B cell (primary cell): ENCODE data around the gene MACO1. TPM values are rescaled to one million over a fixed set of nuclear protein-coding genes. Genes with fewer than 3 reads are reported as not detected.

Source experiments
- ATAC-seq: fragments of 200-7000 bp; cut with Tn5 transposase; one replicate; pipeline ENCODE4 v1.10.0; 2021; ENCODE audit warnings: low read depth, mild to moderate bottlenecking, moderate number of reproducible peaks, moderate library complexity
- CTCF ChIA-PET: fragments of 350-600 bp; sonication (Branson Sonifier 250); formaldehyde crosslinking; loops from one replicate; lab custom pipeline; 2021; ENCODE audit warnings: antibody characterized with exemption, inconsistent platforms; lab: Charles Lee
- POLR2A ChIA-PET: fragments of 350-600 bp; sonication (Branson Sonifier 250); formaldehyde crosslinking; loops from one replicate; lab custom pipeline; 2021; ENCODE audit warnings: antibody characterized with exemption; lab: Charles Lee
- DNase-seq: peaks from one replicate; pipeline ENCODE4 v3.0.0; 2013
- H2AFZ ChIP-seq: 2 replicates; pipeline ENCODE4 v1.6.1; 2012; ENCODE audit warnings: mild to moderate bottlenecking, low read depth, low read length; ENCODE audit not compliant: insufficient read depth, poor library complexity, severe bottlenecking
- H3K27ac ChIP-seq, 2 donors: 1 replicate in 1 of 2; 2 replicates in 1 of 2; pipeline ENCODE4 v1.5.1; 2012 to 2013; ENCODE audit warnings: low read length in 2 of 2, mild to moderate bottlenecking in 2 of 2, moderate library complexity in 1 of 2
- H3K27me3 ChIP-seq, 4 experiments: fragments of 200-600 bp in 1 of 4; sonication (generic) in 1 of 4; replicated peaks in 1 of 4; 1 replicate in 2 of 4; 2 replicates in 2 of 4; pipeline versions ENCODE4 v1.6.1 to v1.7.0; 2013 to 2016; ENCODE audit warnings: low read length in 3 of 4, mild to moderate bottlenecking in 2 of 4, mixed read lengths in 1 of 4, moderate library complexity in 1 of 4; ENCODE audit not compliant: insufficient read depth in 4 of 4, control insufficient read depth in 3 of 4; ENCODE audit errors: control extremely low read depth in 1 of 4
- H3K36me3 ChIP-seq, 2 experiments: replicated peaks in 1 of 2; 1 replicate in 1 of 2; 2 replicates in 1 of 2; pipeline versions ENCODE4 v1.6.1 to v1.7.1; 2013; ENCODE audit warnings: low read length in 1 of 2; ENCODE audit not compliant: insufficient read depth in 2 of 2, control insufficient read depth in 1 of 2; ENCODE audit errors: control extremely low read depth in 1 of 2, extremely low read depth in 1 of 2
- H3K4me1 ChIP-seq, 2 donors: fragments of 200-600 bp in 1 of 2; sonication (generic) in 1 of 2; 1 replicate in 1 of 2; 2 replicates in 1 of 2; pipeline versions ENCODE4 v1.5.1 to v1.6.1; 2013 to 2017; ENCODE audit warnings: low read length in 2 of 2; ENCODE audit not compliant: control insufficient read depth in 2 of 2, insufficient read depth in 2 of 2
- H3K4me2 ChIP-seq: replicated peaks from 2 replicates; pipeline ENCODE3; 2012; ENCODE audit warnings: mild to moderate bottlenecking, low read depth, low read length; ENCODE audit not compliant: poor library complexity, severe bottlenecking
- H3K4me3 ChIP-seq, 5 experiments: fragments of 200-600 bp in 1 of 5; sonication (generic) in 1 of 5; 1 replicate in 3 of 5; 2 replicates in 2 of 5; pipeline versions ENCODE4 v1.5.1 to v1.7.0; 2011 to 2016; ENCODE audit warnings: low read length in 4 of 5, mild to moderate bottlenecking in 4 of 5, low read depth in 2 of 5, control low read depth in 1 of 5, moderate library complexity in 1 of 5; ENCODE audit not compliant: insufficient read depth in 1 of 5; ENCODE audit errors: control extremely low read depth in 1 of 5, extremely low read depth in 1 of 5
- H3K79me2 ChIP-seq: fragments of 200-600 bp; sonication (generic); one replicate; pipeline ENCODE4 v1.6.0; 2016; ENCODE audit warnings: low read length; ENCODE audit not compliant: control insufficient read depth, insufficient read depth
- H3K9ac ChIP-seq: fragments of 200-600 bp; sonication (generic); 2 replicates; pipeline ENCODE4 v1.6.1; 2017; ENCODE audit warnings: mild to moderate bottlenecking, low read length, moderate library complexity
- H3K9me3 ChIP-seq, 3 donors: one replicate each; pipeline versions ENCODE4 v1.6.1 to v1.7.1; 2013; ENCODE audit warnings: low read length in 2 of 3; ENCODE audit not compliant: control insufficient read depth in 2 of 3, insufficient read depth in 1 of 3; ENCODE audit errors: control extremely low read depth in 1 of 3
- H4K20me1 ChIP-seq: 2 replicates; pipeline ENCODE4 v1.6.0; 2012; ENCODE audit warnings: mild to moderate bottlenecking, low read length; ENCODE audit not compliant: insufficient read depth, control insufficient read depth, poor library complexity, severe bottlenecking
- H3K27ac Mint-ChIP-seq: one replicate; pipeline ENCODE4 v1.8.0; 2021; ENCODE audit warnings: mixed read lengths
- H3K27me3 Mint-ChIP-seq: one replicate; pipeline ENCODE4 v1.8.0; 2021; ENCODE audit warnings: mixed read lengths
- H3K4me1 Mint-ChIP-seq: one replicate; pipeline ENCODE4 v1.8.0; 2021; ENCODE audit warnings: mixed read lengths
- H3K4me3 Mint-ChIP-seq: one replicate; pipeline ENCODE4 v1.8.0; 2021; ENCODE audit warnings: mixed read lengths
- H3K9me3 Mint-ChIP-seq: one replicate; pipeline ENCODE4 v1.8.0; 2022; ENCODE audit warnings: mixed read lengths; ENCODE audit not compliant: insufficient read depth
- CTCF ChIP-seq: fragments of 200-600 bp; IDR thresholded peaks from one replicate; pipeline ENCODE4 v1.8.0; 2022; ENCODE audit warnings: antibody characterized with exemption, mild to moderate bottlenecking
- EZH2 ChIP-seq: IDR thresholded peaks from 2 replicates; pipeline ENCODE4 v1.6.1; 2012; ENCODE audit warnings: borderline replicate concordance, low read depth, mild to moderate bottlenecking, moderate library complexity, low read length; ENCODE audit not compliant: insufficient read depth, poor library complexity, severe bottlenecking
- WGBS: methylation state at CpG from one replicate; pipeline ENCODE4 v1.1.5; 2013; ENCODE audit warnings: missing lambda C conversion rate; ENCODE audit not compliant: insufficient coverage; 5-methylcytosine and 5-hydroxymethylcytosine counted together
- intact Hi-C: fragments of 100-400 bp; cut with micrococcal nuclease; formaldehyde crosslinking; loops from one replicate; pipeline ENCODE4 v1.10.0; 2022
- polyA plus RNA-seq: library from polyadenylated mRNA; depleted of rRNA; stranded (reverse); fragments of >200 nt; gene quantifications from 2 replicates; pipeline ENCODE4 v1.2.3, GENCODE V29; 2012
- total RNA-seq, 2 donors: library from RNA; stranded (reverse); fragments of 120-200 nt in 1 of 2; gene quantifications; 1 replicate in 1 of 2; 2 replicates in 1 of 2; pipeline versions ENCODE4 v1.2.3 to v1.2.4, GENCODE V29; 2013 to 2022

Gene MACO1
- total and polyA plus RNA-seq, 2 donors (not counting 1 experiment from before 2014, with no cell fraction given): 4.9 to 21.2 TPM

GRCh38 chr1:25481625-25482024 is 50.9 kb downstream of the MACO1 start:
- POLR2A ChIA-PET: no interaction called here
- peak overlapping the region; percentile 3 for H3K27ac Mint-ChIP-seq
- CTCF ChIA-PET: interaction anchor here (1.0 kb wide), 1 partner anchor 31 kb away, joined by 3 read pairs; no protein-coding TSS in a partner anchor

GRCh38 chr1:25482211-25482610 is 51.5 kb downstream of the MACO1 start:
- Mint-ChIP-seq H3K27me3 (no peaks in the 10 kb centered on the region), H3K4me1 (peaks cover 20% of the 10 kb centered on the region), H3K9me3 (no peaks in the 10 kb centered on the region), H3K4me3 (no peak overlapping the region), H3K27ac (no peak overlapping the region)
- Histone ChIP-seq H3K4me1 (peaks cover 5 to 6% of the 10 kb centered on the region in 2 donors), H3K27ac (no peak overlapping the region), H3K79me2 (peaks cover 9% of the 10 kb centered on the region), H4K20me1 (peaks cover 22% of the 10 kb centered on the region), H3K9ac (no peak overlapping the region), H3K9me3 (no peaks in the 10 kb centered on the region), H3K4me2 (no peak overlapping the region), H3K27me3 (no peaks in the 10 kb centered on the region), H2AFZ (no peak overlapping the region), H3K4me3 (no peak overlapping the region), H3K36me3 (peaks cover 6 to 14% of the 10 kb centered on the region in 2 experiments)
- TF ChIP-seq EZH2: no peak
- no peak for TF ChIP-seq CTCF
- WGBS: 100% methylated on average over 1 of the region's 1 CpG
- ATAC-seq (no peak), DNase-seq (no peak)
- ChIA-PET CTCF (interaction anchor here (1.0 kb wide), 1 partner anchor 32 kb away, joined by 3 read pairs; no protein-coding TSS in a partner anchor), POLR2A (no interaction called here)
- intact Hi-C loops: no loop called here

More at GRCh38 chr1:25481625-25482024, 50.9 kb downstream of the MACO1 start:
- no peak overlapping the region for H3K27ac ChIP-seq
- 90% methylated on average over 5 of the region's 5 CpGs for WGBS
- ATAC-seq (no peak), DNase-seq (no peak)
- no peak overlapping the region for H3K4me2 ChIP-seq
- peaks cover 24% of the 10 kb centered on the region for H3K4me1 Mint-ChIP-seq
- peaks cover 2 to 12% of the 10 kb centered on the region in 2 experiments for H3K36me3 ChIP-seq
- H3K9ac ChIP-seq: no peak overlapping the region
- H4K20me1 ChIP-seq: peaks cover 28% of the 10 kb centered on the region
- H3K9me3 Mint-ChIP-seq: no peaks in the 10 kb centered on the region
- no peaks in the 10 kb centered on the region for H3K27me3 Mint-ChIP-seq
- H3K79me2 ChIP-seq: peaks cover 12% of the 10 kb centered on the region
- no peak overlapping the region for H3K4me3 ChIP-seq
- no peaks in the 10 kb centered on the region for H3K27me3 ChIP-seq
- TF ChIP-seq EZH2 (no peak), CTCF (no peak)
- H2AFZ ChIP-seq: no peak overlapping the region
- H3K9me3 ChIP-seq: no peaks in the 10 kb centered on the region
- intact Hi-C loops: no loop called here
- H3K4me1 ChIP-seq: peaks cover 5 to 6% of the 10 kb centered on the region in 2 donors
- no peak overlapping the region for H3K4me3 Mint-ChIP-seq
